Glutamatergic neuron (in vitro differentiated cells): ENCODE results near the gene MCAM. TPM values are rescaled to one million over a fixed set of nuclear protein-coding genes. Genes with fewer than 3 reads are reported as not detected.

Source experiments
- DNase-seq: peaks from one replicate; pipeline ENCODE4 v3.0.0; 2022
- H3K27ac Mint-ChIP-seq: one replicate; pipeline ENCODE4 v1.8.0; 2020; ENCODE audit warnings: mild to moderate bottlenecking, mixed read lengths, inconsistent platforms; ENCODE audit not compliant: unreplicated experiment
- H3K27me3 Mint-ChIP-seq: one replicate; pipeline ENCODE4 v1.8.0; 2020; ENCODE audit warnings: mild to moderate bottlenecking, moderate library complexity, mixed read lengths, inconsistent platforms; ENCODE audit not compliant: unreplicated experiment
- H3K36me3 Mint-ChIP-seq: one replicate; pipeline ENCODE4 v1.8.0; 2020; ENCODE audit warnings: mild to moderate bottlenecking, mixed read lengths, inconsistent platforms; ENCODE audit not compliant: unreplicated experiment
- H3K4me1 Mint-ChIP-seq: one replicate; pipeline ENCODE4 v1.8.0; 2020; ENCODE audit warnings: mild to moderate bottlenecking, low read depth, mixed read lengths, inconsistent platforms; ENCODE audit not compliant: unreplicated experiment
- H3K4me3 Mint-ChIP-seq: one replicate; pipeline ENCODE4 v1.8.0; 2020; ENCODE audit warnings: mild to moderate bottlenecking, mixed read lengths, inconsistent platforms; ENCODE audit not compliant: unreplicated experiment
- H3K9me3 Mint-ChIP-seq: one replicate; pipeline ENCODE4 v1.8.0; 2020; ENCODE audit warnings: mild to moderate bottlenecking, moderate library complexity, mixed read lengths, inconsistent platforms; ENCODE audit not compliant: unreplicated experiment
- total RNA-seq: library from RNA; stranded (reverse); fragmentation: NEBNext Ultra II Directional; extraction: Animal tissue kit (Norgen Biotek cat#: 25700); gene quantifications from one replicate; pipeline ENCODE4 v1.2.1, GENCODE V29; 2021; ENCODE audit not compliant: unreplicated experiment
- TF ChIP-seq, protein P1 (sequence below): fragments of 200-600 bp; sonication (generic); IDR thresholded peaks from one replicate; pipeline ENCODE4 v1.5.0; 2021; ENCODE audit not compliant: partially characterized antibody, unreplicated experiment

The MCAM gene
- total RNA-seq, 1 donor from 2014 or later = 11.4 TPM

DNA sequence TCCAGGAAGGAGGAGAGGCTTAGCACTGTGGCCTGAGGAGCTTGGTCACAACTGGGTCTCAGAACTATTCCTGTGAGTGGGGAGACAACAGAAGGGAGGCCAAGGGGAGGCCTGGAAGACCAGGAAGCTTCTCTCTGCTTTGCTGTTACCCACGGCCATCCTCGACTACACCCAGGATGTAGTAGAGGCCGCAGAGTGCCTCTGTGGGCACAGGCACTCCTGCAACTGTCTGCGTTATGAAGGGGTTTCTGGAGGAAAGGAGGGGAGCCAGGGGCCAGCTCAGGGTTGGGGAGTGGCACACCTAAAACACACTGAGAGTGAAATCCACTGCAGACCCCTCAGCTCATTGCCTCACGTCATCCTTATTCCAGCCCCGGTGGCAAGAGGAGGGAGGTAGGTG is 33.4 kb upstream of the MCAM start:
- no peak overlapping the region for H3K27ac Mint-ChIP-seq
- H3K36me3 Mint-ChIP-seq = no peaks in the 10 kb centered on the region

DNA sequence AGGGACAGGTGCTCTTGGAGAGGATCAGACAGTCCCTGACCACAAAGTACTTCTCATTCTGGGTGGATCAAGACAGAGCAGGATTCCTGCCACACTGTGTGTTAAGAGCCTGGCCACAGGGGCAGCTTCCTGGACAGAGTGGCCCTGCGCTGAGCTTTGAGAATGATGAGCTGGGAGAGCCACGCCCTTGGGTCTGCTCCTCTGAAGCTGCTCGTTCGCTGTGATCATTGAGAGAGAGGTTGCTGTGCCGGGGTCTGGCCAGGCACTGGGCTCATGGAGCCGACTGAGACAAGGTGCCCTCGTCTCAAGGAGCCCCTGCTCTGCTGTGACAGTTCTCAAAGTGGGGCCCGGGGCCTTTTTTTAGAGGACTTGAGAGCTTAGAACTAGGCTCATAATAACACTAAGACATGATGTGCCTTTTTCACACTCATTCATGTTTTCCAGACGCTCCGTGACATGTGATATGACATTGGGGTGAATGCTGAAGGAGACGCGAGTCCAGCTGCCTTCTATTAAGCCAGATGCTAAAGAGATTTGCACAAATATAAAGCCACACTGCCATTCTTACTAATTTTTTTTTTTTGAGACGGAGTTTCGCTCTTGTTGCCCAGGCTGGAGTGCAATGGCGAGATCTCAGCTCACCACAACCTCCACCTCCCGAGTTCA is 31.1 kb upstream of the MCAM start:
- no peak overlapping the region for H3K27ac Mint-ChIP-seq
- TF ChIP-seq, protein P1, sequence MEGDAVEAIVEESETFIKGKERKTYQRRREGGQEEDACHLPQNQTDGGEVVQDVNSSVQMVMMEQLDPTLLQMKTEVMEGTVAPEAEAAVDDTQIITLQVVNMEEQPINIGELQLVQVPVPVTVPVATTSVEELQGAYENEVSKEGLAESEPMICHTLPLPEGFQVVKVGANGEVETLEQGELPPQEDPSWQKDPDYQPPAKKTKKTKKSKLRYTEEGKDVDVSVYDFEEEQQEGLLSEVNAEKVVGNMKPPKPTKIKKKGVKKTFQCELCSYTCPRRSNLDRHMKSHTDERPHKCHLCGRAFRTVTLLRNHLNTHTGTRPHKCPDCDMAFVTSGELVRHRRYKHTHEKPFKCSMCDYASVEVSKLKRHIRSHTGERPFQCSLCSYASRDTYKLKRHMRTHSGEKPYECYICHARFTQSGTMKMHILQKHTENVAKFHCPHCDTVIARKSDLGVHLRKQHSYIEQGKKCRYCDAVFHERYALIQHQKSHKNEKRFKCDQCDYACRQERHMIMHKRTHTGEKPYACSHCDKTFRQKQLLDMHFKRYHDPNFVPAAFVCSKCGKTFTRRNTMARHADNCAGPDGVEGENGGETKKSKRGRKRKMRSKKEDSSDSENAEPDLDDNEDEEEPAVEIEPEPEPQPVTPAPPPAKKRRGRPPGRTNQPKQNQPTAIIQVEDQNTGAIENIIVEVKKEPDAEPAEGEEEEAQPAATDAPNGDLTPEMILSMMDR = no peak
- no peak overlapping the region for H3K4me3 Mint-ChIP-seq
- H3K36me3 Mint-ChIP-seq = no peaks in the 10 kb centered on the region
- H3K9me3 Mint-ChIP-seq = peaks cover 5% of the 10 kb centered on the region
- H3K27me3 Mint-ChIP-seq = peaks cover 10% of the 10 kb centered on the region
- H3K4me1 Mint-ChIP-seq = peaks cover 4% of the 10 kb centered on the region
- DNase-seq = no peak

More for the DNA sequence above, 33.4 kb upstream of the MCAM start:
- Mint-ChIP-seq H3K27me3 (peaks cover 7% of the 10 kb centered on the region), H3K9me3 (peaks cover 5% of the 10 kb centered on the region), H3K4me1 (peaks cover 4% of the 10 kb centered on the region), H3K4me3 (no peak overlapping the region)
- no peak for DNase-seq
- TF ChIP-seq, protein P1 = no peak

DNA sequence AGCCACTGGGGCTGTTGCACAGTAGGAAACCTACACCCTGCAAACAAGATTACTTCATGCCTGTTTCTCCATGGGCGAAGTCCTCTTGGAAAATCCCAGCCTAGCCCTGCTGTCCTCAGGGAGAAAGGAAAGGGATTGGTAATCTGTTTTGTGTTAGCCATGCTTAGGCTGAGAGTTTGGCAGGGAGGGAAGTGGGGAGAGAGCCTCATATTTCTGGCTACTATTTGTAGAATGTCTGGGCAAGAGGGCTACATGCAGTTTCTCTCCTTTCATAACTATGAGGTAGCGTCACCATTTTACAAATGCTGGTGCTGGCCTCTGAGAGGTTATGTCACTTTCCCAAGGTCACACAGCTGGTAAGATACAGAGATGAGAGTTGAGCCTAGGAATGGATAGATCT is 30.3 kb upstream of the MCAM start:
- Mint-ChIP-seq H3K27me3 (peaks cover 9% of the 10 kb centered on the region), H3K4me1 (no peaks in the 10 kb centered on the region), H3K4me3 (no peak overlapping the region), H3K27ac (no peak overlapping the region), H3K9me3 (peaks cover 4% of the 10 kb centered on the region), H3K36me3 (no peaks in the 10 kb centered on the region)
- DNase-seq = no peak
- TF ChIP-seq, protein P1 = no peak

DNA sequence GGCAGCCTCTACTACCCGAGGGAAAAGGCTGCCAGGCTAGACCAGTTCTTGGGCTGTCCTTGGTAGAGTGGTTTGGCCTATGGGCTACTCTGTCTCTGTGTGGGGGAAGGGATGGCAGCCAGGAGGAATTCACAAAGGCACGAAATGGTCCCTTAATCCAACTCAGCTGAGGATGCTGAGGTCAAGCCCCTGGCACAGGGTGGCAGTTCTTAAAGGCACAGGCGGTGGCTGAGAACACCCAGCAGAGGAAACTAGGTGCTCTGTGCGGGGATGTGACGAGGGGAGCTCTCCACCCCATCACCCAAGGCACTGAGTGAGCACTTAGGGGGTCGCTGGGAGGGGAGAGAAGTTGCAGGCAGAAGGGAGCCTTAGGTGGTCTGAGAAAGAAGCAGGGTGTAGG is 29.7 kb upstream of the MCAM start, which contains the start of gene MFRP:
Gene MFRP, minus strand, starts transcription at position 101 of the 400 bp plus-strand sequence. CDS start 192 bp downstream, outside the sequence.
- no peak within 1 kb of the TSS for H3K27ac Mint-ChIP-seq
- peaks cover 4% of the 10 kb centered on the region for H3K9me3 Mint-ChIP-seq
- no peak for DNase-seq
- no peak within 1 kb of the TSS for H3K4me3 Mint-ChIP-seq
- H3K36me3 Mint-ChIP-seq = no peaks in the 10 kb centered on the region
- H3K4me1 Mint-ChIP-seq = no peaks in the 10 kb centered on the region
- TF ChIP-seq, protein P1 = no peak
- H3K27me3 Mint-ChIP-seq = peaks cover 9% of the 10 kb centered on the region

DNA sequence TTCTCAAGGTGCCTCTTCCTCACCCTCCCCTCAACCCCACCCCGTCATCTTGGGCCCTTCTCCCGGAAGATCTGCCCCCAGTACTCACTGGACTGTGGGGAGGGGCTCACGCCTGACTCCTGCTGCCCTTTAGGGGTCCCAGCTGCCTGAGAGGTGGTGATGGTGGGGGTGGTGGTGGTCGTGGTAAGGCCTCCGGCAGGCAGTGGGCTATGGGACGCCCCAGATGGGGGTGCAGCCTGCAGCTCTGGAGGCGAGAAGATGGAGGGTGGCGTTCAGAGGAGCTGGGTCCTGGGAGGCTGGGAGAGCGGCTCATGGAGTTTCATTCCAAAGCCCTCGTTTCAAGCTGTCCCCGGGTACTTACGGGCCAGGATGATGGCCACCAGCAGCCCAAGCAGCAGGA is 28.8 kb upstream of the MCAM start:
- Mint-ChIP-seq H3K27me3 (peaks cover 15% of the 10 kb centered on the region), H3K4me3 (no peak overlapping the region), H3K9me3 (peaks cover 7% of the 10 kb centered on the region), H3K27ac (no peak overlapping the region), H3K36me3 (no peaks in the 10 kb centered on the region), H3K4me1 (no peaks in the 10 kb centered on the region)
- TF ChIP-seq, protein P1 = no peak
- DNase-seq = no peak
